HL-60 (cell line): ENCODE data around the gene LAPTM5.

Experiments
- DNase-seq, 2 experiments: peaks; one replicate each; pipeline ENCODE4 v3.0.0-alpha.2; 2010 to 2020; ENCODE audit warnings: low read depth in 1 of 2, low spot score in 1 of 2
- H3K27ac ChIP-seq: fragments of 250-450 bp; sonication (Bioruptor Pico); replicated peaks from 2 replicates; pipeline ENCODE4 v1.5.1; 2020; ENCODE audit warnings: mild to moderate bottlenecking, moderate library complexity
- H3K27me3 ChIP-seq: fragments of 250-450 bp; sonication (Bioruptor Pico); 2 replicates; pipeline ENCODE4 v1.5.1; 2021; ENCODE audit warnings: mild to moderate bottlenecking, moderate library complexity; ENCODE audit not compliant: insufficient read depth, poor library complexity, severe bottlenecking
- H3K4me3 ChIP-seq: replicated peaks from 2 replicates; pipeline ENCODE4 v1.5.1; 2011; ENCODE audit warnings: mild to moderate bottlenecking, control low read depth, low read length; ENCODE audit not compliant: insufficient read depth
- CTCF ChIP-seq: IDR thresholded peaks from one replicate; pipeline ENCODE4 v1.5.1; 2011; ENCODE audit warnings: low read length, control low read depth, inconsistent platforms; ENCODE audit not compliant: insufficient read depth
- GABPA ChIP-seq: IDR thresholded peaks from 2 replicates; pipeline ENCODE4 v1.6.1; 2012; ENCODE audit warnings: low read depth
- POLR2AphosphoS5 ChIP-seq: IDR thresholded peaks from 2 replicates; pipeline ENCODE4 v1.6.1; 2012; ENCODE audit warnings: low read depth
- REST ChIP-seq: IDR thresholded peaks from 2 replicates; pipeline ENCODE4 v1.6.1; 2012; ENCODE audit warnings: low read depth; ENCODE audit not compliant: insufficient replicate concordance
- SPI1 ChIP-seq: IDR thresholded peaks from 2 replicates; pipeline ENCODE4 v1.6.1; 2012; ENCODE audit warnings: low read depth, mild to moderate bottlenecking, borderline replicate concordance

LAPTM5 gene

GRCh38 chr1:30712583-30712982 lies 45.0 kb downstream of the LAPTM5 start:
- Histone ChIP-seq H3K27me3 (no peaks in the 10 kb centered on the region), H3K4me3 (no peak overlapping the region), H3K27ac (no peak overlapping the region)
- no peak for TF ChIP-seq GABPA
- TF ChIP-seq SPI1: no peak
- no peak for TF ChIP-seq POLR2AphosphoS5
- TF ChIP-seq CTCF: no peak
- no peak for TF ChIP-seq REST
- DNase-seq: no peak

- TF ChIP-seq REST (no peak), SPI1 (no peak), GABPA (no peak), POLR2AphosphoS5 (no peak), CTCF (no peak)
- DNase-seq: no peak
- Histone ChIP-seq H3K27ac (no peak overlapping the region), H3K4me3 (no peak overlapping the region), H3K27me3 (peaks cover 8% of the 10 kb centered on the region)
Observed at GRCh38 chr1:30710407-30710806, 47.2 kb downstream of the LAPTM5 start.

- H3K27me3 ChIP-seq: peaks cover 10% of the 10 kb centered on the region
- no peak overlapping the region for H3K4me3 ChIP-seq
- no peak overlapping the region for H3K27ac ChIP-seq
- TF ChIP-seq REST: no peak
- no peak for TF ChIP-seq CTCF
- no peak for TF ChIP-seq SPI1
- TF ChIP-seq POLR2AphosphoS5: no peak
- DNase-seq: no peak
Observed at GRCh38 chr1:30708361-30708728, 49.2 kb downstream of the LAPTM5 start.
